SK-N-SH treated with all-trans-retinoic acid at 6 μM for 48 hours (cell line): ENCODE measurements around the gene PCNP.

Experiments
- ATAC-seq: fragments of 200-7000 bp; cut with Tn5 transposase; 3 replicates; pipeline ENCODE4 v1.9.1; 2020; ENCODE audit warnings: mild to moderate bottlenecking, moderate library complexity
- ARNTL ChIP-seq: fragments of 450-650 bp; formaldehyde crosslinking; IDR thresholded peaks from 2 replicates; pipeline ENCODE4 v1.5.0; 2020; ENCODE audit warnings: low read depth, mild to moderate bottlenecking, moderate library complexity, borderline replicate concordance
- BACH2 ChIP-seq: fragments of 250-450 bp; sonication (Bioruptor Pico); IDR thresholded peaks from 2 replicates; pipeline ENCODE4 v1.9.0; 2021; ENCODE audit warnings: mild to moderate bottlenecking, borderline replicate concordance
- CSDC2 ChIP-seq: fragments of 250-450 bp; sonication (Bioruptor Pico); IDR thresholded peaks from 2 replicates; pipeline ENCODE4 v1.5.0; 2020; ENCODE audit warnings: mild to moderate bottlenecking, moderate library complexity
- CSRNP3 ChIP-seq: fragments of 250-450 bp; sonication (Bioruptor Pico); IDR thresholded peaks from 2 replicates; pipeline ENCODE4 v1.5.1; 2021; ENCODE audit warnings: mild to moderate bottlenecking, moderate library complexity
- ESRRG ChIP-seq: fragments of 250-450 bp; sonication (Bioruptor Pico); IDR thresholded peaks from 2 replicates; pipeline ENCODE4 v1.6.1; 2021; ENCODE audit warnings: mild to moderate bottlenecking
- GLIS3 ChIP-seq: fragments of 250-450 bp; sonication (Bioruptor Pico); IDR thresholded peaks from 2 replicates; pipeline ENCODE4 v1.5.0; 2020; ENCODE audit warnings: mild to moderate bottlenecking, moderate library complexity
- OSR1 ChIP-seq: fragments of 250-450 bp; sonication (Bioruptor Pico); IDR thresholded peaks from 2 replicates; pipeline ENCODE4 v1.8.0; 2022; ENCODE audit warnings: moderate library complexity, mild to moderate bottlenecking, inconsistent platforms
- PATZ1 ChIP-seq: fragments of 250-450 bp; sonication (Bioruptor Pico); IDR thresholded peaks from 2 replicates; pipeline ENCODE4 v1.8.0; 2020; ENCODE audit warnings: mild to moderate bottlenecking, moderate library complexity, borderline replicate concordance
- PPARA ChIP-seq: fragments of 250-450 bp; sonication (Bioruptor Pico); IDR thresholded peaks from 2 replicates; pipeline ENCODE4 v1.5.0; 2020; ENCODE audit warnings: mild to moderate bottlenecking, borderline replicate concordance
- RARB ChIP-seq: fragments of 250-450 bp; sonication (Bioruptor Pico); IDR thresholded peaks from 2 replicates; pipeline ENCODE4 v1.8.0; 2021; ENCODE audit warnings: mild to moderate bottlenecking, moderate library complexity
- SNAI2 ChIP-seq: fragments of 250-450 bp; sonication (Bioruptor Pico); IDR thresholded peaks from 2 replicates; pipeline ENCODE4 v1.5.0; 2020; ENCODE audit warnings: mild to moderate bottlenecking, moderate library complexity
- TCF4 ChIP-seq: fragments of 250-450 bp; sonication (Bioruptor Pico); IDR thresholded peaks from 2 replicates; pipeline ENCODE4 v1.8.0; 2021; ENCODE audit warnings: mild to moderate bottlenecking, moderate library complexity, borderline replicate concordance
- TOX ChIP-seq: fragments of 250-450 bp; sonication (Bioruptor Pico); IDR thresholded peaks from 2 replicates; pipeline ENCODE4 v1.8.0; 2021; ENCODE audit warnings: mild to moderate bottlenecking, moderate library complexity, borderline replicate concordance
- ZC3H10 ChIP-seq: fragments of 250-450 bp; sonication (Bioruptor Pico); IDR thresholded peaks from 2 replicates; pipeline ENCODE4 v1.5.1; 2021; ENCODE audit warnings: mild to moderate bottlenecking, moderate library complexity
- ZFP3 ChIP-seq: fragments of 250-450 bp; sonication (Bioruptor Pico); IDR thresholded peaks from 2 replicates; pipeline ENCODE4 v1.5.0; 2020; ENCODE audit warnings: mild to moderate bottlenecking, moderate library complexity
- ZFP30 ChIP-seq: fragments of 450-650 bp; formaldehyde crosslinking; IDR thresholded peaks from 2 replicates; pipeline ENCODE4 v1.5.0; 2022; ENCODE audit warnings: mild to moderate bottlenecking, moderate library complexity
- ZNF565 ChIP-seq: fragments of 450-650 bp; formaldehyde crosslinking; conservative IDR thresholded peaks from 2 replicates; pipeline ENCODE4 v1.5.0; 2020; ENCODE audit warnings: low read depth, mild to moderate bottlenecking, moderate library complexity
- ZNF70 ChIP-seq: fragments of 450-650 bp; formaldehyde crosslinking; IDR thresholded peaks from 2 replicates; pipeline ENCODE4 v1.5.0; 2020; ENCODE audit warnings: mild to moderate bottlenecking, moderate library complexity
- ZNF8 ChIP-seq: fragments of 450-650 bp; formaldehyde crosslinking; IDR thresholded peaks from 2 replicates; pipeline ENCODE4 v1.5.0; 2020; ENCODE audit warnings: mild to moderate bottlenecking, moderate library complexity
- TF ChIP-seq, protein P1 (sequence below): fragments of 250-450 bp; sonication (Bioruptor Pico); IDR thresholded peaks from 2 replicates; pipeline ENCODE4 v1.8.0; 2021; ENCODE audit warnings: low read depth, mild to moderate bottlenecking, moderate library complexity, borderline replicate concordance
- TF ChIP-seq, protein P2 (sequence below): fragments of 250-450 bp; sonication (Bioruptor Pico); IDR thresholded peaks from 2 replicates; pipeline ENCODE4 v1.5.0; 2020; ENCODE audit warnings: mild to moderate bottlenecking, moderate library complexity
- TF ChIP-seq, protein P3 (sequence below): fragments of 250-450 bp; sonication (Bioruptor Pico); IDR thresholded peaks from 2 replicates; pipeline ENCODE4 v1.5.1; 2020; ENCODE audit warnings: low read depth, mild to moderate bottlenecking, moderate library complexity

PCNP gene

DNA sequence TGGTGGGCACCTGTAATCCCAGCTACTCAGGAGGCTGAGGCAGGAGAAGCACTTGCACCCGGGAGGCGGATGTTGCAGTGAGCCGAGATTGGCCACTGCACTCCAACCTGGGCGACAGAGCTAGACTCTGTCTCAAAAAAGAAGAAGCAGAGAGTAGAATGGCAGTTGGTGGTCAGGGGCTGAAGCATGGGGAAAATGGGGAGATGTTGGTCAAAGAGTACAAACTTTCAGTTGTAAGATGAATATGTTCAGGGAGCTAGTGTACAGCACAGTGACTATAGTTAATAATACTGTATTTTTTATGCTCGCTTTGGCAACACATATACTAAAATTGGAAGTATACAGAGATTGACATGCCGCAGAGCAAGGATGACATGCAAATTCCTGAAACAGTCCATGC is 41.5 kb downstream of the PCNP start:
- no peak for TF ChIP-seq ZNF8 (CRISPR knock-in tag)
- TF ChIP-seq PATZ1 (CRISPR knock-in tag): no peak
- TF ChIP-seq, all 23 proteins: peak for 0
- no peak for ATAC-seq

GRCh38 chr3:101617478-101617877 is 43.5 kb downstream of the PCNP start:
- no peak for TF ChIP-seq OSR1 (CRISPR knock-in tag)
- TF ChIP-seq ESRRG (CRISPR knock-in tag): no peak
- no peak for TF ChIP-seq SNAI2 (CRISPR knock-in tag)
- TF ChIP-seq ARNTL (CRISPR knock-in tag): no peak
- no peak for ATAC-seq

- TF ChIP-seq PATZ1 (CRISPR knock-in tag): no peak
- no peak for TF ChIP-seq ESRRG (CRISPR knock-in tag)
- TF ChIP-seq SNAI2 (CRISPR knock-in tag): no peak
- TF ChIP-seq CSRNP3 (CRISPR knock-in tag): no peak
- TF ChIP-seq OSR1 (CRISPR knock-in tag): no peak
- TF ChIP-seq, protein P1, sequence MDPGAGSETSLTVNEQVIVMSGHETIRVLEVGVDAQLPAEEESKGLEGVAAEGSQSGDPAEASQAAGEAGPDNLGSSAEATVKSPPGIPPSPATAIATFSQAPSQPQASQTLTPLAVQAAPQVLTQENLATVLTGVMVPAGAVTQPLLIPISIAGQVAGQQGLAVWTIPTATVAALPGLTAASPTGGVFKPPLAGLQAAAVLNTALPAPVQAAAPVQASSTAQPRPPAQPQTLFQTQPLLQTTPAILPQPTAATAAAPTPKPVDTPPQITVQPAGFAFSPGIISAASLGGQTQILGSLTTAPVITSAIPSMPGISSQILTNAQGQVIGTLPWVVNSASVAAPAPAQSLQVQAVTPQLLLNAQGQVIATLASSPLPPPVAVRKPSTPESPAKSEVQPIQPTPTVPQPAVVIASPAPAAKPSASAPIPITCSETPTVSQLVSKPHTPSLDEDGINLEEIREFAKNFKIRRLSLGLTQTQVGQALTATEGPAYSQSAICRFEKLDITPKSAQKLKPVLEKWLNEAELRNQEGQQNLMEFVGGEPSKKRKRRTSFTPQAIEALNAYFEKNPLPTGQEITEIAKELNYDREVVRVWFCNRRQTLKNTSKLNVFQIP (CRISPR knock-in tag): no peak
- TF ChIP-seq TCF4 (CRISPR knock-in tag): no peak
- TF ChIP-seq ZFP3 (CRISPR knock-in tag): no peak
- TF ChIP-seq ZC3H10 (CRISPR knock-in tag): no peak
- no peak for TF ChIP-seq BACH2 (CRISPR knock-in tag)
- no peak for TF ChIP-seq ARNTL (CRISPR knock-in tag)
- no peak for TF ChIP-seq RARB (CRISPR knock-in tag)
- no peak for TF ChIP-seq PPARA (CRISPR knock-in tag)
- no peak for ATAC-seq
Observed at GRCh38 chr3:101618726-101619125, 44.7 kb downstream of the PCNP start.

DNA sequence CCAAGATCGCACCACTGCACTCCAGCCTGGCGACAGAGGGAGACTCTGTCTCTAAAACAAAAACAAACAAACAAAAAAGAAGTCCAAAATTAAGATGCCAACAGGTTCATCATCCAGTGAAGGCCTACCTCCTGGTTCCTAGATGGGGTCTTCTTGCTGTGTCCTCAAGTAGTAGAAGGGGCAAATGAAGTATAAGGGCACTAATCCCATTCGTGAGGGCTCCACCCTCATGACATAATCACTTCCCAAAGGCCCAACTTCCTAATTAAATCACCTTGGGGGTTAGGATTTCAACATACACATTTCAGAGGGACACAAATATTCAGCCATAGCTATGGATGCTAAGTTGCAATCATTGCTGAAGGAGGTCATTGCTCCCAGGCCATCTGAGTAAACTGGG is 45.8 kb downstream of the PCNP start:
- no peak for ATAC-seq
- TF ChIP-seq ZFP30: no peak
- TF ChIP-seq, protein P2, sequence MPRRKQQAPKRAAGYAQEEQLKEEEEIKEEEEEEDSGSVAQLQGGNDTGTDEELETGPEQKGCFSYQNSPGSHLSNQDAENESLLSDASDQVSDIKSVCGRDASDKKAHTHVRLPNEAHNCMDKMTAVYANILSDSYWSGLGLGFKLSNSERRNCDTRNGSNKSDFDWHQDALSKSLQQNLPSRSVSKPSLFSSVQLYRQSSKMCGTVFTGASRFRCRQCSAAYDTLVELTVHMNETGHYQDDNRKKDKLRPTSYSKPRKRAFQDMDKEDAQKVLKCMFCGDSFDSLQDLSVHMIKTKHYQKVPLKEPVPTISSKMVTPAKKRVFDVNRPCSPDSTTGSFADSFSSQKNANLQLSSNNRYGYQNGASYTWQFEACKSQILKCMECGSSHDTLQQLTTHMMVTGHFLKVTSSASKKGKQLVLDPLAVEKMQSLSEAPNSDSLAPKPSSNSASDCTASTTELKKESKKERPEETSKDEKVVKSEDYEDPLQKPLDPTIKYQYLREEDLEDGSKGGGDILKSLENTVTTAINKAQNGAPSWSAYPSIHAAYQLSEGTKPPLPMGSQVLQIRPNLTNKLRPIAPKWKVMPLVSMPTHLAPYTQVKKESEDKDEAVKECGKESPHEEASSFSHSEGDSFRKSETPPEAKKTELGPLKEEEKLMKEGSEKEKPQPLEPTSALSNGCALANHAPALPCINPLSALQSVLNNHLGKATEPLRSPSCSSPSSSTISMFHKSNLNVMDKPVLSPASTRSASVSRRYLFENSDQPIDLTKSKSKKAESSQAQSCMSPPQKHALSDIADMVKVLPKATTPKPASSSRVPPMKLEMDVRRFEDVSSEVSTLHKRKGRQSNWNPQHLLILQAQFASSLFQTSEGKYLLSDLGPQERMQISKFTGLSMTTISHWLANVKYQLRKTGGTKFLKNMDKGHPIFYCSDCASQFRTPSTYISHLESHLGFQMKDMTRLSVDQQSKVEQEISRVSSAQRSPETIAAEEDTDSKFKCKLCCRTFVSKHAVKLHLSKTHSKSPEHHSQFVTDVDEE: no peak
- TF ChIP-seq GLIS3: no peak
- TF ChIP-seq CSDC2: no peak
- TF ChIP-seq CSRNP3 (CRISPR knock-in tag): no peak
- TF ChIP-seq ZNF70: no peak
- TF ChIP-seq ZFP3 (CRISPR knock-in tag): no peak
- TF ChIP-seq ARNTL (CRISPR knock-in tag): no peak
- TF ChIP-seq ZNF565: no peak
- no peak for TF ChIP-seq ESRRG (CRISPR knock-in tag)
- no peak for TF ChIP-seq PPARA (CRISPR knock-in tag)
- no peak for TF ChIP-seq RARB (CRISPR knock-in tag)
- TF ChIP-seq, protein P3, sequence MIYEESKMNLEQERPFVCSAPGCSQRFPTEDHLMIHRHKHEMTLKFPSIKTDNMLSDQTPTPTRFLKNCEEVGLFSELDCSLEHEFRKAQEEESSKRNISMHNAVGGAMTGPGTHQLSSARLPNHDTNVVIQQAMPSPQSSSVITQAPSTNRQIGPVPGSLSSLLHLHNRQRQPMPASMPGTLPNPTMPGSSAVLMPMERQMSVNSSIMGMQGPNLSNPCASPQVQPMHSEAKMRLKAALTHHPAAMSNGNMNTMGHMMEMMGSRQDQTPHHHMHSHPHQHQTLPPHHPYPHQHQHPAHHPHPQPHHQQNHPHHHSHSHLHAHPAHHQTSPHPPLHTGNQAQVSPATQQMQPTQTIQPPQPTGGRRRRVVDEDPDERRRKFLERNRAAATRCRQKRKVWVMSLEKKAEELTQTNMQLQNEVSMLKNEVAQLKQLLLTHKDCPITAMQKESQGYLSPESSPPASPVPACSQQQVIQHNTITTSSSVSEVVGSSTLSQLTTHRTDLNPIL: no peak
- no peak for TF ChIP-seq TOX (CRISPR knock-in tag)
